ENCODE data around the gene BSG.

The BSG gene

DNA sequence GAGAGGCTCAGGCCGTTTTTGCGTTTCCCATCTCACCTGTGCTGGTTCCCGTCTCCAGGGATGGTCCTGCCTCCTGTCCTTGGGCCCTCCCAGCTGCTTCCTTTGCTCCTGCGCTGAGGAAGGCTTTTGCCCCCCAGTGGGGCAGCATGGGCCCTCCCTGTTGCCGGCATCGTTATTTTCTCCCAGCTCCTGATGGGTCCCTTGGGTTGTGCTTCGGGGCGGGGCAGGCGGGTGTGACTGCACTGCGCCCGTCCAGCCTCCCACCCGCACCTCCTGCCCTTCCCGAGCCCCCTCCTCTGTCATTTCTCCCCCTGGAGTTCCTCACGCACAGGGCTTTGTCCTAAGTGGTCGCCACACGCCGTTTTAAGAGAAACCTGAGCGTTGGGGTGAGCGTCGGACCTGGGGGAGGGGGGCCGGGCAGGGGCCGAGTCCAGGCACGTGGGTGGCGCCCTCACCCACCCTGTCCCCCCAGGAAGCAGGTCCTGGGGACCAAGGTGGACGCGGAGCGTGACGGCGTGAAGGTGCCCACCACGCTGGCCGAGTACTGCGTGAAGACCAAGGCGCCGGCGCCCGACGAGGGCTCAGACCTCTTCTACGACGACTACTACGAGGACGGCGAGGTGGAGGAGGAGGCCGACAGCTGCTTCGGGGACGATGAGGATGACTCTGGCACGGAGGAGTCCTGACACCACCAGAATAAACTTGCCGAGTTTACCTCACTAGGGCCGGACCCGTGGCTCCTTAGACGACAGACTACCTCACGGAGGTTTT lies 31.3 kb upstream of the BSG start:
- DNase-seq (ENCODE audit: low read depth) = no peak

DNA sequence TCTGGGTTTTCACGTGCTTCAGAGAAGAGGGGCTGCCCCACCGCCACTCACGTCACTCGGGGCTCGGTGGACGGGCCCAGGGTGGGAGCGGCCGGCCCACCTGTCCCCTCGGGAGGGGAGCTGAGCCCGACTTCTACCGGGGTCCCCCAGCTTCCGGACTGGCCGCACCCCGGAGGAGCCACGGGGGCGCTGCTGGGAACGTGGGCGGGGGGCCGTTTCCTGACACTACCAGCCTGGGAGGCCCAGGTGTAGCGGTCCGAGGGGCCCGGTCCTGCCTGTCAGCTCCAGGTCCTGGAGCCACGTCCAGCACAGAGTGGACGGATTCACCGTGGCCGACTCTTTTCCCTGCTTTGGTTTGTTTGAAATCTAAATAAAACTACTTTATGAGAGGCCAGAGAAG lies 30.7 kb upstream of the BSG start:
- DNase-seq (ENCODE audit: low read depth) = no peak

DNA sequence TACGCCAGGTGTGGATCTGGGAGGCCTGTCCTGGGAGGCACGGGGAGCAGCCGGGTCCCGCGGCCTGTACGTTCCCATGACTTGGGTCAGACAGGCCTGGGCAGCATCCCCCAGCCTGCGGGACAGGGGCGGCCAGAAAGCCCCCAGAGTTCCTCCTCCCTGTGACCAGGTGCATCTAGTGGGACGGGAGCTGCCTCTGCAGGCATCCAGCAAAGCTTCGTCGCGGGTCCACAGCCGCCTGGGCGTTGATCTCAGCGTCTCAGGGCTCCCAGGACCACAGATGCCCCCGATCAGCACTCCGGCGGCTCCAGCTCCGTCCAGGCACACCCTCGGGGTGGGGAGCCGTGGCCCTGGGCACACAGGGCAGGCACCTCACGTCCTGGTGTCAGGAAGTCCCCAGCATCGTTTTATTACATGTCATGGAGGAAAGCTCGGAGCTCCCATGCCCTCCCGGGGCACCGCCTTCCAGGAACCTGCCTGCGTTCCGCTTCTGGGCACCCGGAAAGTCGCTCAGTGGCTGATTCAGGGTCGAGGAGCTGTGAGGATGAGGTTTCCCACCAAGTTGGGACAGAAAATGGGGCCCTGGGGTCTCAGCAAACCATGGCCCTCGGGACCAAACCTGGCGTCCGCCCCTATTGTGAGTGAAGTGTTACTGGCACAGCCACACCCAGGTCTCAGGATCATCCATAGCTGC lies 30.1 kb upstream of the BSG start:
- no peak for DNase-seq (ENCODE audit: low read depth)

DNA sequence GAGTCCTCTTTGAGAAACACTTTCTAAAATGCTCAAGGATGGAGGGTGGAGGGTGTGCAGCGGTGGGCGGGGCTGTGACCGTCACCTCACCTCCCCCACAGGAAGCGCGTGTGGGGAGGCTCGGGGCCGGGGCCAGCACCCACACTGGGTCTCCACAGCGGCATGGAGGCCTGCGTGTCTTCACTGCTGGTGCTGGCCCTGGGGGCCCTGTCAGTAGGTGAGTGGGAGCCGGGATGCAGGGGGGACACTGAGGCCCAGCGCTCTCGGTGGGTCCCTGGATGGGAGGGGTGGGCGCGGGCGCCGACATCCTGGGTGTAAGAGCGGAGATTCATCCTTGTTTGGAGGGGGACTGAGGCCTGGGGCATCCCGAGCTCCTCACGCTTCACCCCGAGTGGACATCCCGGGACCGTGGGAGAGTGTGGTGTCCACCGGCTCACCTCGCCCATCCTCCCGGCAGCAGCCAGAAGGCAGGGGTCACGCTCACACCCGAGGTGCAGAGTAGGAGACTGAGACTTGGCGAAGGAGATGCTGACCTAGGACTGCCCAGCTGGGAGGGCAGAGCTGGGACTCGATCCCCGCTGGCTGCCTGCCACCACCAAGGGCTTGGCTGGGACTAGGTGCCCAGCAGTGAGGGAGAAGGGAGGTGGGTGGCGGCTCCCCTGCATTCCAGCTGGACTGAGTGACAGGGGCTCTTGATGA lies 28.3 kb upstream of the BSG start, which contains the start of gene GZMM:
GZMM (plus strand) TSS at position 144 of the 699 bp plus-strand sequence; CDS start at position 163, 19 bp downstream.
- DNase-seq (ENCODE audit: low read depth) = no peak

DNA sequence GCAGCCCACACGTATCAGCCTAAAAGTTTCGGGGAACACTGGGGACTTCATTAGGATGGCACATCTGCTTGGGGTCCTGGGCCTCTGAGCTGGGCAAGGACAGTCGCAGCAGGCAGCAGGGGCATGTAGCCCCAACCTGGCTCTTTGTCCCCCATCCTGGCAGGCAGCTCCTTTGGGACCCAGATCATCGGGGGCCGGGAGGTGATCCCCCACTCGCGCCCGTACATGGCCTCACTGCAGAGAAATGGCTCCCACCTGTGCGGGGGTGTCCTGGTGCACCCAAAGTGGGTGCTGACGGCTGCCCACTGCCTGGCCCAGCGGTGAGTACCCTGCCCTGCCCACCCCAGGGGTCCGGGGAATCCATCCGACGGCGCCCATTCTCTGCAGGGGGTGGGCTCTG lies 25.3 kb upstream of the BSG start:
- DNase-seq (ENCODE audit: low read depth) = no peak

DNA sequence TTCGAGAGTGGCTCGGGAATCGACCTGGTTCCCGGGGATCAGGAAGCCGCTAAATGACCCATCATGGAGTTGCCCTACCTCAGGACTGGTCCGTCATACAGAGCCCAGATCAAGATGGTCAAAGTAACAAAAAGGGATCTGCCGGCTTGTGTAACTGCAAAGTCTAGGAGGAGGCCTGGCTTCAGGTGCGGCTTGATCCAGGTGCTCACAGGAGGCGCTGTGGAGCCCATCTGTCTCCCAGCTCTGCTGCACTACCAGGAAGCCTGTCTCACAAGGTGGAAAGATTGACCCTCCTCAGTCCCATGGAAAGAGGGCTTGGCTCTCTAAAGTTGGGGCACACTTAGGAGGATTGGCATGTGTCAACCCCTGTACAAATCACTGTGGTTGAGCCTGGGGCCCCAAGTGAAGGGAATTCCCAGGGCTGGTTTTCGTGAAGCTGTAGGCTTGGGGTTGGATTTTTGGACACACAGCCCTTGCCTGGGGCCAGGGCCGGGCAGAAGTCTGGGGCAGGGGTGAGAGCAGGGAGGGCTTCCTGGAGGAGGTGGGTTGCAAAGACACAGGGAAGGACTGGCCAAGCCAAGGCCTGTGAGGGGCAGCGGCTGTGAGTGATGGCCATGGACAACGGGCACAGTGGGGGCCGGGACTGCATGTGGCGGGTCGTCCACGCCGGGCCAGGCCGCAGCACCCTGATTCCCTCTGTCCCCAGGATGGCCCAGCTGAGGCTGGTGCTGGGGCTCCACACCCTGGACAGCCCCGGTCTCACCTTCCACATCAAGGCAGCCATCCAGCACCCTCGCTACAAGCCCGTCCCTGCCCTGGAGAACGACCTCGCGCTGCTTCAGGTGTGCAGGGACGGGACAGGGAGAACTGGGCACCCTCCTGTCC lies 24.3 kb upstream of the BSG start:
- DNase-seq (ENCODE audit: low read depth) = no peak

DNA sequence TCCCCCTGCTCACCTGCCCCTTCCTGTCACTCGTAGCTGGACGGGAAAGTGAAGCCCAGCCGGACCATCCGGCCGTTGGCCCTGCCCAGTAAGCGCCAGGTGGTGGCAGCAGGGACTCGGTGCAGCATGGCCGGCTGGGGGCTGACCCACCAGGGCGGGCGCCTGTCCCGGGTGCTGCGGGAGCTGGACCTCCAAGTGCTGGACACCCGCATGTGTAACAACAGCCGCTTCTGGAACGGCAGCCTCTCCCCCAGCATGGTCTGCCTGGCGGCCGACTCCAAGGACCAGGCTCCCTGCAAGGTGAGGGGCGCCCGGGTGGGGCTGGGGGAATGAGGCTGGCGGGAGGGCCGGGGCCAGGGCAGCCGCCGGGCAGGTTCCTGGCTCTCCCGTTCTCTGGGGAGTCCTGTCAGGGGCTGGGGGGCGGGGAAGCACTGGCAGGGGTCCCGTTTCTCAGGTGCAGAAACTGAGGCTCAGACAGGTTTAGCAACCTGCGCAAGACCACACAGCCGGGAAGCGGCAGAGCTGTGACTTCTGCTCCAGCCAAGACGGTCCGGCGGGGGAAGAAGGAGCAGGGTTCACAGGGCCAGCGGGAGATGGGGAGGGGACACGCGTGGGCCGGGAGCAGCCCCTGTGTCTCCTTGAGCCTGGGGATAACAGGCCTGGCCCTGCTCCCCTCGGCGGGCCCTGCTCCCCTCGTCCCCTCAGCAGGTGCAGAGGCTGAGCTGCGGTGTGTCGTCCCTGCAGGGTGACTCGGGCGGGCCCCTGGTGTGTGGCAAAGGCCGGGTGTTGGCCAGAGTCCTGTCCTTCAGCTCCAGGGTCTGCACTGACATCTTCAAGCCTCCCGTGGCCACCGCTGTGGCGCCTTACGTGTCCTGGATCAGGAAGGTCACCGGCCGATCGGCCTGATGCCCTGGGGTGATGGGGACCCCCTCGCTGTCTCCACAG lies 23.2 kb upstream of the BSG start:
- no peak for DNase-seq (ENCODE audit: low read depth)

DNA sequence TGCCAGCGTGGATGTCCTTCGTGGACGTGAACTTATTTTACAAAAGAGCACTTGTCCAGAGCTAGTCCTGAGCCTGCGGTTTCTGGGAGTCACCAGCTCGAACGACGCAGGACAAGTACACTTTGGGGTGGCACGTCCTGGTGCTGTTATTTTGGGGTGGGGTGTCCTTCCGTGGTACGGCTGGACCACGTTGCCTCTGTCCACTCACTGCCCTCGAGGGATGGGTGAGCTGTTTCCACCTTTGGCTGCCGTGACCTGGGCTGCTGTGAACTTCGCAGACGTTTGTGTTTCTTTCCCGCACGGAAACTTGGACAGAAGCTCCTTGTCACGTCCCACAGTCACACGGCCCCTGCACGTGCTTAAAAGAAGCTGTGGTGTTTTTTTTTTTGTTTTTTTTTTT lies 17.6 kb upstream of the BSG start:
- DNase-seq (ENCODE audit: low read depth) = no peak

DNA sequence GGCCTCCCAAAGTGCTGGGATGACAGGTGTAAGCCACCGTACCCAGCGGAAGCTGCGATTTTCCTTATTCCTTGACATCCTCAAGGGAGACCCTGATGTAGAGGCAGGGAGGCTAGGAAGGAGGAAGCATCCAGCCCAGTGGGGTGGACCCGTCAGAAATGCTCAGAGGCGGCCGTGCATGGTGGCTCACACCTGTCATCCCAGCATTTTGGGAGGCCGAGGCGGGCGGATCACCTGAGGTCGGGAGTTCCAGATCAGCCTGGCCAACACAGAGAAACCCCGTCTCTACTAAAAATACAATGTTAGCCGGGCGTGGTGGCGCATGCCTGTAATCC lies 17.0 kb upstream of the BSG start:
- no peak for DNase-seq (ENCODE audit: low read depth)

DNA sequence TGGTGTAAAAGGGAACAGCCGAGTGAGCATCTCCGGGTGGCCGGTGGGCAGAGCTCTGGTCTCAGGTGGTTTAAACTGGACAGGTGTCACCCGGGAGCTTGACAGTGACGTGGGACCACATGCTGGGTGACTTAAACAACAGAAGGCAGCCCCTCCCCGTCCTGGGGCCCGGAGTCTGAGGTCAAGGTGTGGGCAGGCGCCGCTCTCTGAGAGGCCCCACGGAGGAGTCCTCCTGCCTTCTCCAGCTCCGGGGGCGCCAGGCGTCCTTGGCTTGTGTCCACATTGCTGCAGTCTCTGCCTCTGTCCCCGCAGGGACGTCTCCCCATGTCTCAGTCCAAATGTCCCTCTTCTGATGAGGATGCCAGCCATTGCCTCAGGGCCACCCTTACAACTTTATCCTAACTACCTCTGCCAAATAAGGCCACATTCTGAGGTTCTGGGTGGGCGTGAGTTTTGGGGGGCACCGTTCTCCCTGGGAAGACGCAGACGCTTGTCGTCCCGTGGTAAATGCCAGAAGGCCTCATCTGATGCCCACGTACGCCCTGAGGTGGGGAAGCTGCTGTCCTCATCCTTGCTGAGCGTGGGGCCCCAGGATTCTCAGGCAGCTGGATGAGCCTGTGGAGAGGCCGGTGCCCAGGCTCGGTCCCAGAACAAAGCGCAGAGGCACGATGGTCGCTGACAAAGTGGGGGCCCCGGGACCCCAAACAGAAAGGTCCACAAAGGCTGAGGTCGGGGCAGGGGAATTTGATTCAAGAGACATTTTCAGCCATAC lies 15.6 kb upstream of the BSG start:
- DNase-seq (ENCODE audit: low read depth) = no peak

DNA sequence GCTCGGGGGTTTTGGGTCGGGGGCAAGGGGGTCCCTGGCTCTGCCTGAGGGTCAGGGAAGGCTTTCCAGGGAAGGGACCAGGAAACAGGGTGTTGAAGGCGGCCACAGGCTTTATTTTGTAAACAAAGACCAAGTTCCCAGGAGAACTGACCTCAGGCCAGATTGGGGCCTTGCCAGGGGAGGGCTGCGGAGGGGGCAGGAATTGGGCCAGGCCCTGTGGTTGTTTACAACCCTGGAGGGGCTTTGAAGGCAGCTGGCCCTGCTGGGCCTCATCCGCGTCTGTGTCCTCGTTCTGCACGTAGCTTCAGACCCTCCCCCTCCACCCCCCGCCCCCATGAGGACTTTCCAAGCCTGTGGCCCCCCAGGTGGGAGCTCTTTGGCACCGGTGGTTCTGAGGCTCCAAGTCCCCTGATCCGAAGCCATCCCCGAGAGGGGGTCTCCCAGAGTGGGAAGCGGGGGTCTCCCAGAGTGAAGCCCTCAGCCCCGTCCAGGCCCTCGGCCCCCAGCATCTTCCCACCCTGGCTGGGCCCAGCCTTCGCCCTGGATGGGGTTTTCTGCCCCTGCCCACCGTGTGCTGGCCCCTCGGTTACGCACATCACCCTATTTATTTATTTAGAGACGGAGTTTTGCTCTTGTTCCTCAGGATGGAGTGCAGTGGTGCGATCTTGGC lies 13.5 kb upstream of the BSG start:
- DNase-seq (ENCODE audit: low read depth) = no peak

DNA sequence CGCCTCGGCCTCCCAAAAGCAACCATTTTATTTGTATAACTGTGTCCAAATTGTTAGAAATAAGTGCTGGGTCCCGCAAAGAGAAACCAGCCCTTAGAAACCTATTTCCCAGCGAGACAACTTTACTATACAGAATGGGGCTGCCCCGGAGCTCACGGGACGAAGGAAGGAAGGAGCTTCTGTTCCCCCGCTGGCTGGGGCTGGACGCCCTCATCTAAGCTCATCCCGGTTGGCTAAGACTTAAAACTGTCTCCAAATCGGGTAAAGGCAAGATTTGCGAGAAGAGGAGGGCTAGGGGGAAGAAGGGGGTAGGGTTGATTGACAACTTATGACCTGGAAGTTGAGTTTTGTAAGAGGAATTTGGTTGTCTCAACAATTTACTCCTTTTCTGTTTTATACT lies 12.3 kb upstream of the BSG start:
- no peak for DNase-seq (ENCODE audit: low read depth)

DNA sequence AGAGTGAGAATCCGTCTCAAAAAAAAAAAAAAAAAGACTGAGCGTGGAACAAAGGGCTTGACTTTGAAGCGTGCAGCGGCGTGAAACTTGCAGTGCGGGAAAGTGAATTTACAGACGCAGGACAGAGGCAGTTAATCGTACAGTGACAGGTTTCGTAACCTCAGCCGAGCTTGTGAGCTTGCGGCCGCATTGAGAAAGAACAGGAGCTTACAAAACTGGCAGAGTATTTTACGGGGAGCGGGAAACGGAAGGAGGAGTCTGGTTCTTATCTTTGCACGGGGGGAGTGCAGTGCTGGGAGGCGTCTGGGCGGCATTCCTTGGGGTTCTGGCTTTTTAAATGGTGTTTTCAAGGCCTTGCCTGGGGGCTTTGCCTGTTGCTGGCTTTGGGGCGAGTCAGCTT lies 6.0 kb upstream of the BSG start:
- no peak for DNase-seq (ENCODE audit: low read depth)

DNA sequence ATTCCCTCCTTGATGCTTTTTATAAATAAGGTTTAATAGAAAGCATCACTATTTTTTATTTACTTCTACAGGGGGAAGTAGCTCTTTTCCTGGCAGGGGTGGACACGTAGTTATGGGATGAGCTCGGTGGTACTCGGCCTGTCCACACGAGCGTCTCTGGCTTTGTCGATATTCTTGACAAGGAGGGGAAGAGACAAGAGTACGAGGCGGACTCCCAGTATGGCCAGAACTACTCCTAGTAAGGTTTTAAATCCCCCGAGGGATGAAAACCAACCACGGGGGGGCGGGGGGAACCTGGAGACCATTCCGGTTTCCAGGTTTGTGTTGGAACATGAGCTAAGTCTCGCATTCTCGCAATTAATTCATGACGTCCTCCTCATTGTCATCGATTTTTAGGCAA lies 5.6 kb upstream of the BSG start:
- DNase-seq (ENCODE audit: low read depth) = no peak

DNA sequence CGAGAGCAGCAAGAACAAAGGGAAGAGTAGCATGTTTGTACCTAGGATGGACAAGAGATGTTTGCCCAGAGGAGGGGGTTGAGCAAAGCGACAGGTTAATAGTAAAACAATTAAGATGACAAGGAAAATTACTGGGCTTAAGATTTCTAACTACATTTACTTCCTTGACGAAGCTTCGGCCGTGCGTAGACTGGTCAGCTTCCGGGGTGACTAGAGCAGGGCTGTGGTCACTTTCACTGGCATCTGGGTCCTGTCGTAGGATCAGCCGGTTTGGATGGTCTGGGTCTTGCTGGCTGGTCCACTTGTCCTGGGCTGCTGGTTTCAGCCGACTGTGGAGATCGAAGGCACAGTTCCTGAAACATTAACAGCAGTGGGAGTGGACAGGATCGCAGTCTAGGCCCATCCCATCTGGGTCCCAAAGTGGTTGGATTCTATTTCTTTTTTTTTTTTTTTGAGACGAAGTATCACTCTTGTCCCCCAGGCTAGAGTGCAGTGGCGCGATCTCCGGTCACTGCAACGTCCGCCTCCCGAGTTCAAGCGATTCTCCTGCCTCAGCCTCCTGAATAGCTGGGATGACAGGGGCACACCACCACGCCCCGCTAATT lies 5.0 kb upstream of the BSG start:
- no peak for DNase-seq (ENCODE audit: low read depth)

DNA sequence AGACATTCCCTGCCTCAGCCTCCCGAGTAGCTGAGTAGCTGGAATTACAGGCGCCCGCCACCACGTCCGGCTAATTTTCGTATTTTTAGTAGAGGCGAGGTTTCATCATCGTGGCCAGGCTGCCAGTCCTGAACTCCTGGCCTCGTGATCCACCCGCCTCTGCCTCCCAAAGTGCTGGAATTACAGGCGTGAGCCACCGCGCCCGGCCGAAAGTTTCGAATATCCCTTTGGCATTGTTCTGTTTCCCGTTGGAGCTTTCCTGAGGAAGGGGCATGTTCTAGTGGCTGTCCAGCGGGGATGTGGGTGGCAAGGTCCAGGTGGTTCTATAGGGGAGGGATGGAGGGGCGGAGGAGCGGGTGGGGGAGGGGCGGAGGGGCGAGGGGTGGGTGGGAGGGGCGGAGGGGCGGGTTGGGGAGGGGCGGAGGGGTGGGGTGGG lies 2.1 kb upstream of the BSG start:
- no peak for DNase-seq (ENCODE audit: low read depth)

DNA sequence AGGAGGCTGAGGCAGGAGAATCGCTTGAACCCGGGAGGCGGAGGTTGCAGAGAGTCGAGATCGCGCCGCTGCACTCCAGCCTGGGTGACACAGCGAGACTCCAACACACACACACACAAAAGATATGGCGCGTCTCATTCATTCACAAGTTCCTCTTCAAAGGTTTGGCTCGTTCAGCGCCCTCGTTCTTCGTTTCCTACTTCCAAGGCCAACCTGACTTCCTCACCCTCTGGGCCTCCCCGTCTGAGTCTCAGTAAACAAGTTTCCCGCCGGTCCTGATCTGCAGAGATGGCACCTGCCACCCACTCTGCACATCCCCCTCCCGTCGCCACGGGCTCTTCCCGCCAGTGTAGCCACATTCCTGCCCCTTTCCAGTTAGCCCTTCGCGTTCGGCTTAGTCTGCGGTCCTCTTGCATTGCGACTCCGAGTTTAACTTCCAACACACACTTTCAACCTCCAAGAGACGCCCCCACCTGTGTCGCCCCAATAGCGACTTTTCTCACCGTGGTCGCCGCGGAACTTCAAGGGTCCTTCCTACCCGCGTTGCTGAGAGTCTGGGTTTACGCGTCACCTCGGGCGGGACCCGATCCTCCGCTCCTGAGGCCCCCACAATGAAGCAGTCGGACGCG lies 1.3 kb upstream of the BSG start:
- no peak for DNase-seq (ENCODE audit: low read depth)

DNA sequence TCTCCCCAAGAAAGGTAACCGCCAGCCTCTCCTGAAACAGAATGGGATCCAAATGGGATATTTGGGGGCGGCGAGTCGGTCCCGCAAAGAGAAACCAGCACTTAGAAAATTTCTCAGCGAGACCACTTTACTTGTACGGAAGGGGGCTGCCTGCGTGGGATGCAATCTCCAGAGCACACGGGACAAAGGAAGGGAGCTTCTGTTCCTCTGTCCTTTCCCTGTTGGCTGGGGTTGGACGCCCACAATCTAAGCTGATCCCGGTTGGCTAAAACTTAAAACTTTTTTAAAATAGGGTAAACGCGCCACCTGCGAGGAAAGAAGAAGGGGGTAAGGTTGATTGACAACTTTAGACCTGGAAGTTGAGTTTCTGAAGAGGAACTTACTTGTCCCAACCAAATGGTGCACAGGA lies 826 bp upstream of the BSG start:
- no peak for DNase-seq (ENCODE audit: low read depth)
